Epithelial cell of esophagus (primary cell): ENCODE measurements around the gene FLCN.
"Not testable (repeated sequence)": the region's sequence is repeated elsewhere in the genome, so short reads cannot be mapped to it uniquely, and the experiment has no call there.

Experiments used
- DNase-seq: peaks from one replicate; pipeline ENCODE4 v3.0.0; 2010; ENCODE audit warnings: low read depth
- H3K4me3 ChIP-seq: 2 replicates; pipeline ENCODE4 v1.5.1; 2011; ENCODE audit warnings: mild to moderate bottlenecking, low read length, control low read depth
- CTCF ChIP-seq: IDR thresholded peaks from 2 replicates; pipeline ENCODE4 v1.5.1; 2011; ENCODE audit warnings: low read depth, mild to moderate bottlenecking, low read length, control low read depth, inconsistent platforms; ENCODE audit not compliant: insufficient read depth; ENCODE audit errors: missing control alignments

FLCN gene

GRCh38 chr17:17264430-17264829 is 27.5 kb upstream of the FLCN start:
- H3K4me3 ChIP-seq, result no peak overlapping the region
- DNase-seq, result no peak
- no peak for TF ChIP-seq CTCF

GRCh38 chr17:17258998-17259397 is 22.0 kb upstream of the FLCN start:
- no peak overlapping the region for H3K4me3 ChIP-seq
- TF ChIP-seq CTCF, result no peak
- DNase-seq, result no peak

GRCh38 chr17:17258011-17258410 is 21.0 kb upstream of the FLCN start:
- DNase-seq, result no peak
- no peak for TF ChIP-seq CTCF
- H3K4me3 ChIP-seq, result no peak overlapping the region

GRCh38 chr17:17256316-17256715 is 19.3 kb upstream of the FLCN start:
- no peak overlapping the region for H3K4me3 ChIP-seq
- no peak for DNase-seq
- TF ChIP-seq CTCF, result no peak

GRCh38 chr17:17255689-17256088 is 18.7 kb upstream of the FLCN start:
- DNase-seq, H3K4me3 ChIP-seq: not testable (repeated sequence)

- H3K4me3 ChIP-seq, result no peak overlapping the region
- TF ChIP-seq CTCF, result no peak
- DNase-seq, result no peak
Measured at GRCh38 chr17:17254036-17254435, 17.1 kb upstream of the FLCN start.

GRCh38 chr17:17253406-17253805 is 16.4 kb upstream of the FLCN start:
- no peak for TF ChIP-seq CTCF
- H3K4me3 ChIP-seq, result no peak overlapping the region
- DNase-seq, result no peak
